Measurements from ENCODE around the gene PITPNM1.

- TF ChIP-seq CTCF (conservative IDR thresholded peaks at IDR 0.05; ENCODE audit: low read depth in 2 of 2) (peak; percentile 25 to 53; a peak in 3 of 4 replicates), EZH2phosphoT487 (IDR thresholded peaks at IDR 0.05; ENCODE audit: unreplicated experiment) (no peak), REST (IDR thresholded peaks at IDR 0.05; ENCODE audit: unreplicated experiment) (no peak), POLR2AphosphoS5 (IDR thresholded peaks at IDR 0.05; ENCODE audit: low read depth) (no peak), EZH2 (IDR thresholded peaks at IDR 0.05; ENCODE audit: low read depth, unreplicated experiment) (no peak), CREB1 (CRISPR knock-in tag; IDR thresholded peaks at IDR 0.05; ENCODE audit: low read depth) (no peak)
Observed at GRCh38 chr11:67541198-67541597, 36.0 kb upstream of the PITPNM1 start.
